ENCODE measurements around the gene CDH20.
"Not testable (repeated sequence)": the region's sequence is repeated elsewhere in the genome, so short reads cannot be mapped to it uniquely, and the experiment has no call there.

Gene CDH20

DNA sequence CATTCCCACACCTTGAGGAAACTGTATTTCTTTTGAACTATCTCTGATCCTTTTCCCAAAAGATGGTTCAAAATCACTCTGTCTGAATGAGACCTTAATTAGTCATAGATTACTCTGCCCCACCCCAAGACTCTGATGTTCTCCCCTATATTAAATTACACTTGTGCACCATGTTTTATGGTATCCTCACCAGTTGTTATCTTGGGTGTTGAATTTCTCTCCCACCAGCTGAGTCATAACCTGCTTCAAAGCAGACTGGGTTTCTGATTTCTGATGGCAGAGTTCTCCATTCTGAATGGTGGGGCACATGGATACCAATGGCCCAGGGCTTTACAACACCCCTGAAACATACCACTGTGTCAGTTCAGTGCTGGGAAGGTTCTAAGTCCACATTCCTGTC, 15.0 kb downstream of the CDH20 start:
- no peak for DNase-seq

DNA sequence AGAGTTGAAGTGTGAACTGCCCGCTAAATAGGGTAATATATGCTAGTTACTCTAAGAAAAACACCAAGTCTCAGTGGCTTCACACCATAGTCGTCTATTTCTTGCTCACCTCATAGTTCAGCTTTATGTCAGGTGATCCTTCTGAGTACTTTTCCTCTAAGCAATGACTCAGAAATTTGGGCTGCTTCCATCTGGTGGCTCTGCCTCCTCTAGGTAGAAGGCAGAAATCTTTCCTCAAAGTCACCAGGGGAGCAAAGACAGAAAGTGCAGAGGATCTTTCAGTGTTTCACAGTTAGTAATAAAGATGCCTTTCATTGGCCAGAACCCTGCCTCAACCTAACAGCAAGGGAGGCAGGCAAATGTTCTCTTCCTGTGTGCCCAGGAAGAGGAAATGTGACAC, 17.3 kb downstream of the CDH20 start:
- DNase-seq: no peak

- no peak for DNase-seq
Observed at GRCh38 chr18:61352059-61352458, 18.8 kb downstream of the CDH20 start.

DNA sequence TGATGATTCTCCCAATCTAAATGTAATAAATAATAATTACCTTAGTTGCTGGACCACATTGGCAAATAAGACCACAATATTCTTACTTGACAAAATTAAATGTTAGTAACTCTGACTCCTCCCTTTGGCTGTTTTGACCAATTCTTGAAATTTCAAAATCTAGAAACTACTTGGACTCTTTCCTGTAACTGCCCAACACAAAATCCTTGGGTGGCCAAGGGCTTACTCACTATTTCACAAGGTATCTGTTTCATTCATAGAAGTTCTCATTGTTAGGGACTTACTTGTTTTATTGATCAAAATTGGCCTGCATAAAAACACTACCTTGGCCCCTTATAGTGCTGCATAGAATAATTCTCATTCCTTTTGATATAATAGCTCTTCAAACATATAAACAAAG, 19.4 kb downstream of the CDH20 start:
- DNase-seq: no peak

- no peak for DNase-seq
Observed at GRCh38 chr18:61360404-61361383, 27.5 kb downstream of the CDH20 start.

GRCh38 chr18:61362511-61362910, 29.3 kb downstream of the CDH20 start:
- DNase-seq: no peak

- no peak for DNase-seq
Observed at GRCh38 chr18:61364953-61365352, 31.7 kb downstream of the CDH20 start.

DNA sequence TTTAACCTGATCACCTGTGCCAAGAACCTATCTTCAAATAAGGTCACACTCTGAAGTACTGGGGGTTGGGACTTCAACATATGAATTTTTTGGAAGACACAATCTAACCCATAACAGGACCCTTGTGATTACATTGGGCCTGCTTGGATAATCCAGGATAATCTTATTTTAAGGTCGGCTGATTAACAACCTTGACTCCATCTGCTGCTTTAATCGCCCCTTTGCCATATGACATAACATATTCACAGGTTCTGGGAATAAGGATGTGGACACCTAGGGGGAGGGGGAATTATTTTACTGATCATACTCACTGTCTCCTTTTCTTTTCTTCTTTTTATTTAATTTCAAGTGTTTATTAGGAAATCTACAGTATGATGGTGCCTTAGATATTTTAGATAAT, 34.8 kb downstream of the CDH20 start:
- no peak for DNase-seq

DNA sequence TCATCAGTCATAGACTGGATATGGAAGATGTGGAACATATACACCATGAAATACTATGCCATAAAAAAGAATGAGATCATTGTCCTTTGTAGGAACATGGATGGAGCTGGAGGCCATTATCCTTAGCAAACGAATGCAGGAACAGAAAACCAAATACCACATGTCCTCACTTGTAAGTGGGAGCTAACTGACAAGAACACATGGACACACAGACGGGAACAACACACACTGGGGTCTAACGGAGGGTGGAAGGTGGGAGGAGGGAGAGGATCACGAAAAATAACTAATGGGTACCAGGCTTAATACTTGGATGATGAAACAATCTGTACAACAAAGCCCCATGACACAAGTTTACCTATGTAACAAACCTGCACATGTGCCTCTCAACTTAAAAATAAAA, 36.4 kb downstream of the CDH20 start:
- DNase-seq: not testable (repeated sequence)

DNA sequence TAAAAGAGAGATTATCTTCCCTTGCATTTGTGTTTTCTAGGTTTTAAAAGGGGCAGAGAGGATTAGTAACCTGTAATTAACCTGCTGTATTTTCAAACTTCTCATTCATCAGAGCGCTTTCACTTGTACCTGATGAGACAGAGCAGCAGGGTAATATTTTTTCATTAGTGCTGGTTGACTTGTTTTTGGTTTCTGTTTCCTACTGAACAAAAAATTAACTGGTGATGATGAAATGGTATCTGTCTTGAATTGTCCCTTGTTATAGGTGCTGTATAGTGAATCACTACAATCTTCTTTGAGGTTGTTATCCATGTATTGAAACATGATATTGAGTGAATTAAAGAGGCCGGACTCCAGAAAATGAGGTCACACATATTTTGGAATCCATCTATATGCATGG, 37.9 kb downstream of the CDH20 start:
- no peak for DNase-seq

GRCh38 chr18:61379827-61380226, 46.6 kb downstream of the CDH20 start:
- DNase-seq: no peak

DNA sequence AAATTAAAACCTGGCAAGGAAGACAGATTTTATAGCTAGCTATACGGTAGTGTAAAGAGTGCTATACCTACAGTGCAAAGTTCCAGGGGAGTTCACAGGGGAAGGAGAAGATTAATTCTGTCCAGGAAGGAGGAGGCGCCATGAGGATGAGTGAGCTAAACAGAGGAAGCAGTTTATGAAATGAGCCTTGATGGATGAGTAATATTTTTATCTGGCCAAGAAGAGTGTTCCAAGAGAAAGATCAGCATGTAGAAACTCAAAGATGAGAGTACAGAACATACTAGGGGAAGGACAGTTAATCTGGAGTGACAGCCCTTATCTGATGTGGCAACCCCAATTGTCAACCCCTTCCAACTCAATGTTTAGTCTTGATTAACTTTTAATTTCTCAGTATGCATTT, 54.8 kb downstream of the CDH20 start:
- DNase-seq: no peak

- no peak for DNase-seq
Observed at GRCh38 chr18:61394983-61395382, 61.8 kb downstream of the CDH20 start.

GRCh38 chr18:61397222-61397621, 64.0 kb downstream of the CDH20 start:
- no peak for DNase-seq

GRCh38 chr18:61398961-61399705, 65.9 kb downstream of the CDH20 start:
- no peak for DNase-seq

GRCh38 chr18:61400016-61400635, 66.9 kb downstream of the CDH20 start:
- no peak for DNase-seq

- DNase-seq: no peak
Observed at GRCh38 chr18:61400716-61401115, 67.5 kb downstream of the CDH20 start.

GRCh38 chr18:61402726-61403125, 69.5 kb downstream of the CDH20 start:
- no peak for DNase-seq

- peak in 1 of 14 donors; percentile 20 for DNase-seq
Observed at GRCh38 chr18:61413396-61413795, 80.2 kb downstream of the CDH20 start.

GRCh38 chr18:61414086-61414485, 80.9 kb downstream of the CDH20 start:
- no peak for DNase-seq

GRCh38 chr18:61419763-61420162, 86.5 kb downstream of the CDH20 start:
- no peak for DNase-seq

- no peak for DNase-seq
Observed at GRCh38 chr18:61420218-61420885, 87.1 kb downstream of the CDH20 start.

Measured in C1 segment of cervical spinal cord (tissue), 14 donors.